CD4-positive, CD25-positive, alpha-beta regulatory T cell (primary cell): ENCODE measurements around the gene CNTN4. TPM values are rescaled to one million over a fixed set of nuclear protein-coding genes. Genes with fewer than 3 reads are reported as not detected.

Experiments used
- ATAC-seq, 2 donors: fragments of 150-1000 bp; cut with Tn5 transposase; one replicate each; pipeline ENCODE4 v1.10.0; 2021; ENCODE audit warnings: low read depth in 2 of 2, moderate number of reproducible peaks in 2 of 2, moderate library complexity in 1 of 2
- DNase-seq, 3 donors: peaks; one replicate each; pipeline versions ENCODE4 v3.0.0 to v3.0.0-alpha.2; 2012 to 2022; ENCODE audit warnings: mixed read lengths in 1 of 3
- H3K27ac ChIP-seq: one replicate; pipeline ENCODE4 v1.7.0; 2013; ENCODE audit warnings: mild to moderate bottlenecking, low read length; ENCODE audit not compliant: insufficient read depth, poor library complexity, severe bottlenecking
- H3K27me3 ChIP-seq: one replicate; pipeline ENCODE4 v1.7.0; 2013; ENCODE audit warnings: low read length; ENCODE audit not compliant: control insufficient read depth, insufficient read depth
- H3K36me3 ChIP-seq: one replicate; pipeline ENCODE4 v1.7.0; 2013; ENCODE audit warnings: mild to moderate bottlenecking, low read length, moderate library complexity; ENCODE audit not compliant: control insufficient read depth, insufficient read depth
- H3K4me1 ChIP-seq: 2 replicates; pipeline ENCODE4 v1.7.0; 2013; ENCODE audit warnings: mild to moderate bottlenecking, low read length; ENCODE audit not compliant: insufficient read depth, control insufficient read depth, poor library complexity, severe bottlenecking
- H3K4me3 ChIP-seq: one replicate; pipeline ENCODE4 v1.7.0; 2013; ENCODE audit warnings: low read depth, mild to moderate bottlenecking, low read length, moderate library complexity
- H3K9me3 ChIP-seq, 2 experiments: 1 replicate in 1 of 2; 2 replicates in 1 of 2; pipeline ENCODE4 v1.7.0; 2013; ENCODE audit warnings: low read length in 2 of 2, mild to moderate bottlenecking in 1 of 2, moderate library complexity in 1 of 2; ENCODE audit not compliant: control insufficient read depth in 2 of 2
- H3K27ac Mint-ChIP-seq, 3 donors: one replicate each; pipeline ENCODE4 v1.8.0; 2020 to 2022; ENCODE audit warnings: mild to moderate bottlenecking in 3 of 3, mixed read lengths in 3 of 3, moderate library complexity in 2 of 3
- H3K27me3 Mint-ChIP-seq: one replicate; pipeline ENCODE4 v1.8.0; 2022; ENCODE audit warnings: mild to moderate bottlenecking, mixed read lengths
- H3K36me3 Mint-ChIP-seq: one replicate; pipeline ENCODE4 v1.8.0; 2020; ENCODE audit warnings: mixed read lengths
- H3K4me1 Mint-ChIP-seq, 4 donors: one replicate each; pipeline ENCODE4 v1.8.0; 2020 to 2022; ENCODE audit warnings: mixed read lengths in 4 of 4, mild to moderate bottlenecking in 1 of 4
- H3K4me3 Mint-ChIP-seq, 4 donors: one replicate each; pipeline ENCODE4 v1.8.0; 2020 to 2022; ENCODE audit warnings: mild to moderate bottlenecking in 4 of 4, mixed read lengths in 4 of 4, moderate library complexity in 3 of 4
- H3K9me3 Mint-ChIP-seq, 7 donors: one replicate each; pipeline ENCODE4 v1.8.0; 2020 to 2022; ENCODE audit warnings: mixed read lengths in 7 of 7, mild to moderate bottlenecking in 3 of 7, moderate library complexity in 2 of 7
- polyA plus RNA-seq, 4 donors: library from polyadenylated mRNA; unstranded; fragments of 300-500 nt; fragmentation: Illumina TruSeq; gene quantifications; one replicate each; pipeline ENCODE4 v1.2.3, GENCODE V29; 2021
- total RNA-seq: library from RNA; stranded (reverse); gene quantifications from one replicate; pipeline ENCODE4 v1.2.3, GENCODE V29; 2022

Gene CNTN4
- total and polyA plus RNA-seq, 5 donors from 2014 or later, result not detected

DNA sequence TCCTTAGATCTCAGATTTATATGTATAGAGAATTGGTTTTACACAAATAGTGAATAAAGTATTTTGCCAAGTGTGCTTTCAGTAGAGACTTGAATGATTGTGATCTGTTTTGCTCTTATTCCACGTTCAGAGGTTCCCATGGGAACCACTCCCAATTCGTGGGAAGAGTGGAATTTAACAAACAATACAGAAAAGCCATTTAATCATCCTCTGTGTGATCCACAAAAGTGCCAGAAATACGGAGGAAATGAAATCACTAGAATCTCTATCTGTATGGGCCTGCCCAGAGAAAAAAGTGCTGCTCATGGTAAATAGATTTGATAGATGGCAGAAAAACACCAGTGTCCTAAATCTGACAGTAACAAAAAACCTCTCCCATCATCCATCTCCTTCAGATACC is 56.0 kb downstream of the CNTN4 start:
- H3K4me1 ChIP-seq, result no peaks in the 10 kb centered on the region
- no peaks in the 10 kb centered on the region for H3K27me3 Mint-ChIP-seq

DNA sequence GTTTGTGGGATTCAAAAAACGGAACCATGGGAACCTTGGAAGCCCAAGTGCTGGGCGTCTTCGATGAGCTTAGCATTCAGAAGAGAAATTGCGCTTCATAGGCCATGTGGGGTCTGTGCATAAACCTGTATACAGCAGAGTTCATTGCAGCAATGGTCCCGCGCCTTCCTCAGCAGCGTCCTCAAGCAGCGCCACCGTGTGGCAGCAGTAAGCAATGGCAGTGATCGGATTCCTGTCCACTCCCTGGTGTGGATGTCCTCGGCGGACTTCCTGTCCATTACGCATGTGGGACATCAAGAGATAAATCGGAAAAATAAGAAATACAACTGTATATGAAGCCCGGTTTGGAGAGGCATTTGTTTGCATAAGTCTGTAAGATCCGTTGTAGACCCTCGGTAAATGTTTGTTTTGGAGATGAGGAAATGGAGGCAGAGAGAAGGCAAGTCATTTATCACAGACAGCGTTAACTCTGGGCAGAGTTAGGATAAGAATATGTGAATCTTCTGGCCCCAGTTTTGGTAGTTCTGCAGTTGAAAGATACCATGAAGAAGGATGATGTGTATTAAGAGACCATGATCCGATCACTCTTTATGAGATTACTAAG is 57.7 kb downstream of the CNTN4 start:
- no peak for ATAC-seq
- Histone ChIP-seq H3K36me3 (no peaks in the 10 kb centered on the region), H3K27ac (no peak overlapping the region), H3K27me3 (no peaks in the 10 kb centered on the region), H3K4me1 (no peaks in the 10 kb centered on the region), H3K4me3 (no peak overlapping the region), H3K9me3 (peaks cover 0 to 2% of the 10 kb centered on the region in 2 experiments)
- Mint-ChIP-seq H3K4me3 (no peak overlapping the region), H3K27me3 (no peaks in the 10 kb centered on the region), H3K9me3 (peaks cover 0 to 8% (median 3%) of the 10 kb centered on the region in 7 donors), H3K36me3 (no peaks in the 10 kb centered on the region), H3K4me1 (no peaks in the 10 kb centered on the region), H3K27ac (no peak overlapping the region)
- no peak for DNase-seq

More for the DNA sequence above, 56.0 kb downstream of the CNTN4 start:
- Mint-ChIP-seq H3K4me3 (no peak overlapping the region), H3K4me1 (no peaks in the 10 kb centered on the region), H3K36me3 (no peaks in the 10 kb centered on the region), H3K9me3 (peaks cover 0 to 4% (median 3%) of the 10 kb centered on the region in 7 donors), H3K27ac (no peak overlapping the region)
- peaks cover 0 to 2% of the 10 kb centered on the region in 2 experiments for H3K9me3 ChIP-seq
- DNase-seq, result no peak
- H3K4me3 ChIP-seq, result no peak overlapping the region
- H3K36me3 ChIP-seq, result no peaks in the 10 kb centered on the region
- H3K27me3 ChIP-seq, result no peaks in the 10 kb centered on the region
- no peak for ATAC-seq
- no peak overlapping the region for H3K27ac ChIP-seq

DNA sequence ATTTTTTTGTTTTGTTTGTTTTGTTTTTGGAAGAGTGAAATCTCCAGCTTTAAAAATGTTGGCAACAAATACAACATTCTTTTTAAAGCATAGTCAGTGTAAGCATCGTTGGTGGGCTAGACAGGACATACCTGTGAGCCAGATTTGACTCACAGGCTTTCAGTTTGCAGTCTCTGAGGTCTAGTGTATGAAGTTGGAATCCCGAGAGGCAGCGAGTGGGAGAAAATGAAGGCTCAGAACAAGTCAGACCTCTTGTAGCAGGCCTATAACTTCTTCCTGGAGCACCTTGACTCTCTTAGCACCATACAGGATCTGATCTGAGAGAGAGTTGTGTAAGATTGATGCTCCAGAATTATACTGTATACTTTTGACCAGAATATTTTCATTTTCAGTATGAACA is 60.2 kb downstream of the CNTN4 start:
- no peaks in the 10 kb centered on the region for H3K36me3 Mint-ChIP-seq
- no peak overlapping the region for H3K27ac ChIP-seq
- H3K4me1 Mint-ChIP-seq, result no peaks in the 10 kb centered on the region
- H3K9me3 ChIP-seq, result no peaks in the 10 kb centered on the region
- H3K36me3 ChIP-seq, result no peaks in the 10 kb centered on the region
- H3K27me3 Mint-ChIP-seq, result no peaks in the 10 kb centered on the region
- H3K4me3 Mint-ChIP-seq, result no peak overlapping the region
- H3K4me3 ChIP-seq, result no peak overlapping the region
- H3K27me3 ChIP-seq, result no peaks in the 10 kb centered on the region
- no peaks in the 10 kb centered on the region for H3K4me1 ChIP-seq
- peaks cover 0 to 9% (median 4%) of the 10 kb centered on the region in 7 donors for H3K9me3 Mint-ChIP-seq
- ATAC-seq, result no peak
- no peak overlapping the region for H3K27ac Mint-ChIP-seq
- no peak for DNase-seq

DNA sequence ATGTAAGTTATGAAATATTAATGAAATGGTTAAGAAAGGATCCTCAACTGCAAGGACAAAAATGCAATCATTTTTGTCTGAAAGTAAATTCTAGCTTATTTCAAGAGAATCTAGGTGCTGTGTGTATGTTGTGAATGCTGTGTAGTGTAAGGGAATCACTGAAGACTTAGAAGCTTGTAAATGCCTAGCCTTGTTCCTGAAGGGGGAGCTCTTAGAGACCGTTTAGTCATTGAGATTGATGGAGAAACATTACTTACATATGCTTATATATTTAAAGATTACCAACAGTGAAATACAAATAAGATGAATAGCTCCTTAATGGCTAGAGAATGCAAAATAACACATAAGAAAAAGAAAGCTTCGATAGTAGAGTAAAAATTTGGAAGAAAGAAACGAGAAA is 67.9 kb downstream of the CNTN4 start:
- no peaks in the 10 kb centered on the region for H3K4me1 ChIP-seq
- DNase-seq (no peak), ATAC-seq (no peak)
- no peaks in the 10 kb centered on the region for H3K27me3 ChIP-seq
- Mint-ChIP-seq H3K4me3 (no peak overlapping the region), H3K27me3 (no peaks in the 10 kb centered on the region), H3K36me3 (no peaks in the 10 kb centered on the region), H3K27ac (no peak overlapping the region), H3K4me1 (no peaks in the 10 kb centered on the region), H3K9me3 (peaks cover 0 to 9% (median 3%) of the 10 kb centered on the region in 7 donors)
- H3K27ac ChIP-seq, result no peak overlapping the region
- no peaks in the 10 kb centered on the region for H3K36me3 ChIP-seq
- H3K4me3 ChIP-seq, result no peak overlapping the region
- no peaks in the 10 kb centered on the region for H3K9me3 ChIP-seq

DNA sequence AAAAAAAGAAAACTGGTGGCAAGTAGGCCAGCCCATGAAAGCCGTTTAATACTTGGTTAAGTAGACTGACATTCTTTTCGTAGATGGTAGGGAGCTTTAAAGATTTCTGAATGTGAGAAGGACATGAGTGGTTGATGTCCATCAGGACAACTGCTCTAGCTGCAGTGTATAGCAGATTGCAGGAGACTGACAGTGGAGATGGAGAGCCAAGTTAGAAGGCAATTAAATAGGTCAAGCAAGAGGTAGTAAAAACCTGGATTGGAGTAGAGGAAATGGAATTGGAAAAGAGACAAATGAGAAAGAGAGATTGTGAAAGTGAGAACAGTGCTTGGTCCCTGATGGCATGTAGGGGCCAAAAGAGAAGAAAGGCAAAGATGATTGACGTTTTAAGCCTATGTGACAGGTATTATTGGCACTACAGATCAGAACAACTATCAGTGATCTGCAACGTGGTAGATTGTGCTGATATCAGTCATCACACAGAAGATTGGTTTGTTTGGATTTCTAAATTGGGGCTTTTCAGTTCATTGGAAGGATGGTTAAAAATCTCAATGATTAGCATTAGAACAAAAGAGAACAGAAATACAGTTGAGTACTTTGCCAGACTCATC is 74.0 kb downstream of the CNTN4 start:
- Mint-ChIP-seq H3K27ac (no peak overlapping the region), H3K4me3 (no peak overlapping the region), H3K27me3 (no peaks in the 10 kb centered on the region), H3K4me1 (no peaks in the 10 kb centered on the region), H3K9me3 (peaks cover 0 to 24% (median 5%) of the 10 kb centered on the region in 7 donors), H3K36me3 (no peaks in the 10 kb centered on the region)
- H3K4me1 ChIP-seq, result no peaks in the 10 kb centered on the region
- no peak for ATAC-seq
- no peak overlapping the region for H3K4me3 ChIP-seq
- no peak for DNase-seq
- H3K9me3 ChIP-seq, result no peaks in the 10 kb centered on the region
- H3K27ac ChIP-seq, result no peak overlapping the region
- H3K27me3 ChIP-seq, result no peaks in the 10 kb centered on the region
- no peaks in the 10 kb centered on the region for H3K36me3 ChIP-seq

DNA sequence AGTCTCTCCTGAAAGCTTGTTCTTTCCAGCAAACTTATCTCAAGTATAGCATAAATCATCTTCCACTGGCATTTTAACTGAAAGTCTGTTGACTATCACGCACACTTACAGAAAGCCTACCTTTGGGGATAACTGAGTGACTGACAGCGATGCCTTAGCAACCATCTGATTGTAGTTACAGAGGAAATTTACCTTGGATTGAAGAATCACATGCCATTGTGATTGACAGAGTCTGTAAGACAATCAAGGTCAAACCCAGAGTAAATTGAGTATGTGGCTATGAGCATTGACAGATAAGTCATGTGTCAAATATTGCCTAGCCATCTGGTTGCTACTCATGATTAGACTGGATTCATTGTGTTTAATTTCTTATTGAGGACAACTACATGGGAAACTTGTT is 82.0 kb downstream of the CNTN4 start:
- ATAC-seq (no peak), DNase-seq (no peak)
- Histone ChIP-seq H3K36me3 (no peaks in the 10 kb centered on the region), H3K4me1 (no peaks in the 10 kb centered on the region), H3K27ac (no peak overlapping the region), H3K4me3 (no peak overlapping the region), H3K27me3 (no peaks in the 10 kb centered on the region), H3K9me3 (no peaks in the 10 kb centered on the region)
- peaks cover 0 to 19% (median 5%) of the 10 kb centered on the region in 7 donors for H3K9me3 Mint-ChIP-seq
- H3K27me3 Mint-ChIP-seq, result no peaks in the 10 kb centered on the region
- no peak overlapping the region for H3K27ac Mint-ChIP-seq
- H3K4me3 Mint-ChIP-seq, result no peak overlapping the region
- H3K4me1 Mint-ChIP-seq, result no peaks in the 10 kb centered on the region
- H3K36me3 Mint-ChIP-seq, result no peaks in the 10 kb centered on the region

DNA sequence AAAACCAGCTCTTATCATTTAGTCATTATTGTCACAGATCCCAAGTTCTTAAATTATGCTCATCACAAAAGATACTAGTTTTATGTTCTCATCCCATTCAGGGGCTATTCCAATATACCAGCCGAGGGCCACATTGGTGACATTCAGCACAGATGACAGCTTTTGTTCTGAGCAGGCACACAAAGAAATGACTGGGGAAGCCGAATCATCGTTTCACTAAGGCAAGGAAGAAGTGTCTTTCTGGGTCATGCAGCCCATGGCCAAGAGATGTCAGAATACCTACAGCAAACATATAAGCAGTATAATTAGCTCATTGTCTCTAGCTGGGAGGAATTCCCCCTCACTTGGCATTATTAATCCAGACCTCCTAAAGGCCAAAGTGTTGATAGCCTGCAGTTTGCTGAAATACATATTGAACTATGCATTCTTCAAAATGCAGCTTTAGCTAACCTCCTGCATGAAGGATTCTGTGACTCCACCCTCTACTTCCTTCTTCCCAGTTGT is 100.2 kb downstream of the CNTN4 start:
- H3K9me3 Mint-ChIP-seq, result peaks cover 0 to 8% (median 0%) of the 10 kb centered on the region in 7 donors
- H3K27ac Mint-ChIP-seq, result no peak overlapping the region
- no peaks in the 10 kb centered on the region for H3K36me3 Mint-ChIP-seq
- DNase-seq (no peak), ATAC-seq (no peak)
- Histone ChIP-seq H3K4me1 (no peaks in the 10 kb centered on the region), H3K27me3 (no peaks in the 10 kb centered on the region), H3K36me3 (no peaks in the 10 kb centered on the region), H3K4me3 (no peak overlapping the region), H3K9me3 (no peaks in the 10 kb centered on the region), H3K27ac (no peak overlapping the region)
- no peak overlapping the region for H3K4me3 Mint-ChIP-seq
- no peaks in the 10 kb centered on the region for H3K4me1 Mint-ChIP-seq
- peaks cover 5% of the 10 kb centered on the region for H3K27me3 Mint-ChIP-seq

DNA sequence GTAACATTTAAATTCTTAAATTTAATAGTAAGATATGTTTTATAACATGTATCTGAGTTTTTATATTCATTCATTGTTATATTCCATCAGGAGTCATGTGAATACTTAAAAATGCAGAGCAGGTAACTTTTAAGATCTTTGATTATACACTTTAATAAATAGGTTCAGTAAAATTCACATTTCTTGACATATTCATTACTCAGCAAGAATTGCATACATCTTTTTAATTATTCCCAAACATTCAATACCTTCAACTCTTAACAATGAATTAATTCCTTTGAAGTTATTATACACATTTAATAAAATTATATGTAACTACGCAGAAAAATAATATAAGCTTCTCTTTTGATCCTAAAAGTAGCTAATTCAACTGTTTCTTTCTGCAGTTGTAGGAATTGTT is 105.4 kb downstream of the CNTN4 start:
- DNase-seq (no peak), ATAC-seq (no peak)
- no peaks in the 10 kb centered on the region for H3K4me1 Mint-ChIP-seq
- H3K36me3 Mint-ChIP-seq, result no peaks in the 10 kb centered on the region
- peaks cover 0 to 6% (median 1%) of the 10 kb centered on the region in 7 donors for H3K9me3 Mint-ChIP-seq
- H3K27ac ChIP-seq, result no peak overlapping the region
- no peaks in the 10 kb centered on the region for H3K4me1 ChIP-seq
- H3K27me3 Mint-ChIP-seq, result peaks cover 5% of the 10 kb centered on the region
- no peak overlapping the region for H3K27ac Mint-ChIP-seq
- H3K4me3 ChIP-seq, result no peak overlapping the region
- H3K27me3 ChIP-seq, result no peaks in the 10 kb centered on the region
- H3K36me3 ChIP-seq, result no peaks in the 10 kb centered on the region
- H3K4me3 Mint-ChIP-seq, result no peak overlapping the region
- H3K9me3 ChIP-seq, result no peaks in the 10 kb centered on the region
